NCI-H526 treated with DMSO at 0.1 percent for 48 hours (cell line): ENCODE data around the gene SCRT2.
A peak's percentile ranks its signal among the peaks of the same experiment; 100 is the strongest.

ENCODE experiments used
- DNase-seq: peaks from one replicate; lab custom pipeline; 2025; lab: John Stamatoyannopoulos, UW

The SCRT2 gene

GRCh38 chr20:672963-673602 is 2.5 kb downstream of the SCRT2 start:
- peak; percentile 38 for DNase-seq

GRCh38 chr20:671252-672030 is 4.2 kb downstream of the SCRT2 start:
- no peak for DNase-seq

- DNase-seq, result no peak
Observed at GRCh38 chr20:669573-669972, 6.0 kb downstream of the SCRT2 start.

- no peak for DNase-seq
Observed at GRCh38 chr20:668638-669037, 7.0 kb downstream of the SCRT2 start.

GRCh38 chr20:668050-668449 is 7.6 kb downstream of the SCRT2 start:
- no peak for DNase-seq

GRCh38 chr20:667351-668034 is 8.1 kb downstream of the SCRT2 start:
- DNase-seq, result peak; percentile 15

- DNase-seq, result no peak
Observed at GRCh38 chr20:666877-667276, 8.7 kb downstream of the SCRT2 start.

GRCh38 chr20:665276-665675 is 10.3 kb downstream of the SCRT2 start:
- no peak for DNase-seq

GRCh38 chr20:664576-664975 is 11.0 kb downstream of the SCRT2 start:
- DNase-seq, result no peak

GRCh38 chr20:664151-664550 is 11.5 kb downstream of the SCRT2 start:
- no peak for DNase-seq

- no peak for DNase-seq
Observed at GRCh38 chr20:663315-664090, 12.1 kb downstream of the SCRT2 start.

- no peak for DNase-seq
Observed at GRCh38 chr20:662277-663192, 13.1 kb downstream of the SCRT2 start.

GRCh38 chr20:661474-662270 is 13.9 kb downstream of the SCRT2 start:
- peak; percentile 38 for DNase-seq

- DNase-seq, result no peak
Observed at GRCh38 chr20:658731-659291, 16.8 kb downstream of the SCRT2 start.

- no peak for DNase-seq
Observed at GRCh38 chr20:658202-658601, 17.4 kb downstream of the SCRT2 start.

GRCh38 chr20:655726-656624 is 19.6 kb downstream of the SCRT2 start:
- DNase-seq, result no peak

- no peak for DNase-seq
Observed at GRCh38 chr20:654417-654750, 21.2 kb downstream of the SCRT2 start.

- DNase-seq, result no peak
Observed at GRCh38 chr20:653590-654416, 21.8 kb downstream of the SCRT2 start.
